Body of pancreas (tissue), 4 donors: ENCODE data around the gene GNAS-AS1. TPM values are rescaled to one million over a fixed set of nuclear protein-coding genes. Genes with fewer than 3 reads are reported as not detected.

Experiments used
- ATAC-seq: fragments of 150-250 bp; one replicate; pipeline ENCODE4 v1.9.1; 2016
- DNase-seq, 4 donors: peaks; one replicate each; pipeline ENCODE4 v3.0.0-alpha.2; 2019
- H3K27ac ChIP-seq, 4 donors: fragments of 200-600 bp; sonication (generic); 1 replicate in 3 of 4; 2 replicates in 1 of 4; pipeline versions ENCODE4 v1.5.1 to v1.6.1; 2016 to 2019; ENCODE audit warnings: mild to moderate bottlenecking in 1 of 4, mixed read lengths in 1 of 4, moderate library complexity in 1 of 4
- H3K27me3 ChIP-seq, 2 donors: fragments of 200-600 bp; sonication (generic); one replicate each; pipeline ENCODE4 v1.6.0; 2016; ENCODE audit warnings: mild to moderate bottlenecking in 1 of 2
- H3K36me3 ChIP-seq, 2 donors: fragments of 200-600 bp; sonication (generic); replicated peaks in 1 of 2; 2 replicates each; pipeline ENCODE4 v1.5.1; 2016; ENCODE audit warnings: low read depth in 2 of 2; ENCODE audit not compliant: insufficient read depth in 1 of 2
- H3K4me1 ChIP-seq: fragments of 200-600 bp; sonication (generic); one replicate; pipeline ENCODE4 v1.6.0; 2016
- H3K4me3 ChIP-seq, 2 donors: fragments of 200-600 bp; sonication (generic); 1 replicate in 1 of 2; 2 replicates in 1 of 2; pipeline ENCODE4 v1.5.1; 2016 to 2019
- H3K9me3 ChIP-seq, 3 donors: fragments of 200-600 bp; sonication (generic); 1 replicate in 2 of 3; 2 replicates in 1 of 3; pipeline ENCODE4 v1.5.1; 2016
- POLR2A ChIP-seq, 3 donors: fragments of 450-650 bp; IDR thresholded peaks; one replicate each; pipeline ENCODE4 v1.6.1; 2016; ENCODE audit warnings: antibody characterized with exemption in 3 of 3, mild to moderate bottlenecking in 2 of 3
- WGBS, 2 donors: methylation state at CpG; one replicate each; pipeline ENCODE4 v1.1.5; 2017; 5-methylcytosine and 5-hydroxymethylcytosine counted together
- intact Hi-C: fragments of 100-400 bp; cut with DNase I; formaldehyde crosslinking; loops from one replicate; pipeline ENCODE4 v1.15.1; 2023
- total RNA-seq, 2 donors: library from RNA; depleted of rRNA; stranded (reverse); fragments of >200 nt; gene quantifications; one replicate each; pipeline ENCODE4 v1.1.0, GENCODE V29; 2016
- TF ChIP-seq, protein P1 (sequence below), 7 experiments: fragments of 450-650 bp in 4 of 7; fragments of 200-600 bp in 3 of 7; sonication (generic) in 3 of 7; IDR thresholded peaks; one replicate each; pipeline ENCODE4 v1.5.1; 2016 to 2019; ENCODE audit warnings: antibody characterized with exemption in 7 of 7

The GNAS-AS1 gene
- total RNA-seq, 2 donors from 2014 or later: 1.0 to 3.0 TPM

DNA sequence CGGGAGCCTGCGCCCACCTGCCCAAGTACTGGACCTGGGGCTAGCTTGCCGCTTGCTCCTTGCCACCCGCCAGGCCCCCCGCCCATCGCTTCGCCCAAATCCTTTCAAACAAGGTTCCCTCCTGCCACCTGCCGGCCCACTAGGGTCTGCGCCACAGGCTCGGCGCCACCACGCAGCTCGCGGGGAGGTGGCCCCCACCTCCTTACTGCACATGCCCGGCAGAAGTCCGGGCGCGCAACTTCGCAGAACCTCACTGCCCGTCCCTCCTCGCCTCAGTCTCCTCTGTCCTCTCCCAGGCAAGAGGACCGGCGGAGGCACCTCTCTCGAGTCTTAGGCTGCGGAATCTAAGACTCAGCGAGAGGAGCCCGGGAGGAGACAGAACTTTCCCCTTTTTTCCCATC lies 11.2 kb downstream of the GNAS-AS1 start:
- no peaks in the 10 kb centered on the region for H3K9me3 ChIP-seq
- no peaks in the 10 kb centered on the region for H3K27me3 ChIP-seq
- H3K4me1 ChIP-seq: peaks cover 8% of the 10 kb centered on the region
- no peak overlapping the region for H3K4me3 ChIP-seq
- peak in 3 of 4 donors; percentile 33 to 46 (median 37) for DNase-seq
- no peaks in the 10 kb centered on the region for H3K36me3 ChIP-seq
- intact Hi-C loops: no loop called here
- 38 to 58% methylated on average over 24 to 27 of the region's 27 CpGs for WGBS, 2 donors
- H3K27ac ChIP-seq: no peak overlapping the region
- TF ChIP-seq, protein P1, sequence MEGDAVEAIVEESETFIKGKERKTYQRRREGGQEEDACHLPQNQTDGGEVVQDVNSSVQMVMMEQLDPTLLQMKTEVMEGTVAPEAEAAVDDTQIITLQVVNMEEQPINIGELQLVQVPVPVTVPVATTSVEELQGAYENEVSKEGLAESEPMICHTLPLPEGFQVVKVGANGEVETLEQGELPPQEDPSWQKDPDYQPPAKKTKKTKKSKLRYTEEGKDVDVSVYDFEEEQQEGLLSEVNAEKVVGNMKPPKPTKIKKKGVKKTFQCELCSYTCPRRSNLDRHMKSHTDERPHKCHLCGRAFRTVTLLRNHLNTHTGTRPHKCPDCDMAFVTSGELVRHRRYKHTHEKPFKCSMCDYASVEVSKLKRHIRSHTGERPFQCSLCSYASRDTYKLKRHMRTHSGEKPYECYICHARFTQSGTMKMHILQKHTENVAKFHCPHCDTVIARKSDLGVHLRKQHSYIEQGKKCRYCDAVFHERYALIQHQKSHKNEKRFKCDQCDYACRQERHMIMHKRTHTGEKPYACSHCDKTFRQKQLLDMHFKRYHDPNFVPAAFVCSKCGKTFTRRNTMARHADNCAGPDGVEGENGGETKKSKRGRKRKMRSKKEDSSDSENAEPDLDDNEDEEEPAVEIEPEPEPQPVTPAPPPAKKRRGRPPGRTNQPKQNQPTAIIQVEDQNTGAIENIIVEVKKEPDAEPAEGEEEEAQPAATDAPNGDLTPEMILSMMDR (IDR thresholded peaks at IDR 0.05): peak; percentile 14 to 33 (median 29)
- no peak for TF ChIP-seq POLR2A (IDR thresholded peaks at IDR 0.05)
- ATAC-seq: peak; percentile 47

DNA sequence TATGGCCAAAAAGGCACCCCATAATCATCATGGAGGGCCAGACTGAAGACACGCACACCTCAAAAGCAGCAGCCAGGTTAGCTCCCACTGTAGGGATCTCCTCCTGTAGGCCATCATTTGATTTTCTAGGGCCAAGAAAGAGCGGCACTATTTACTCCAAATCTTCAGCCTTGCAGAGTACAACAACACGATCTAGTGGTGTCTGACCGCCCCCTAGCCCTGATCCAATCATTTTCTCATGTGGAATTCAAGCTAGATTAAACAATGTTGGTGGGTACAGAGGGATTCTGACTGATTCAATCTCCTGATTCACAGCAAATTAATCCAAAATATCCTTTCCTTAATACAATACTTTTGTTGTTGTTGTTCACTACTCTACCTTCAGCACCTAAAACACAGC lies 12.5 kb downstream of the GNAS-AS1 start:
- TF ChIP-seq POLR2A (IDR thresholded peaks at IDR 0.05): no peak
- TF ChIP-seq, protein P1 (IDR thresholded peaks at IDR 0.05): no peak
- ATAC-seq (no peak), DNase-seq (no peak)
- Histone ChIP-seq H3K36me3 (no peaks in the 10 kb centered on the region), H3K9me3 (no peaks in the 10 kb centered on the region), H3K27me3 (no peaks in the 10 kb centered on the region), H3K27ac (no peak overlapping the region), H3K4me3 (no peak overlapping the region), H3K4me1 (peaks cover 8% of the 10 kb centered on the region)
- 52 to 64% methylated on average over 4 of the region's 4 CpGs for WGBS, 2 donors
- intact Hi-C loops: no loop called here

DNA sequence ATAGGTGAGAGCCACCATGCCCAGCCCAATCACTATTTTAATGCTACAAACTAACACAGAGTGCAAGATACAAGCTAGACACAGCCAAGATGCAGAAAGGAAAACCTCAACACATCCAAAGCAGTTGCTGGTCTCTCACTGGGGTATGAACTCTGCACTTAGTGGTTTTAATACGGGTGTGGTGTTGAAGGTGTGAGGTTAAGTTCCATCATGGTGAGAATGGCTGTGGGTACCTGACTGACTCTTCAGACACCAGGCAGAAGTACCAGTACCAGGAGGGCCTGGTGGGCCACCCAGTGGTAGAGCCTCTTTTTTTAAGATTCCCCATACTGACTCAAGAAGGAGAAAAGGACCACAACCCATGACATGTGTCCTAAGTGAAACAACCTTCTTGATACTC lies 13.0 kb downstream of the GNAS-AS1 start:
- intact Hi-C loops: no loop called here

DNA sequence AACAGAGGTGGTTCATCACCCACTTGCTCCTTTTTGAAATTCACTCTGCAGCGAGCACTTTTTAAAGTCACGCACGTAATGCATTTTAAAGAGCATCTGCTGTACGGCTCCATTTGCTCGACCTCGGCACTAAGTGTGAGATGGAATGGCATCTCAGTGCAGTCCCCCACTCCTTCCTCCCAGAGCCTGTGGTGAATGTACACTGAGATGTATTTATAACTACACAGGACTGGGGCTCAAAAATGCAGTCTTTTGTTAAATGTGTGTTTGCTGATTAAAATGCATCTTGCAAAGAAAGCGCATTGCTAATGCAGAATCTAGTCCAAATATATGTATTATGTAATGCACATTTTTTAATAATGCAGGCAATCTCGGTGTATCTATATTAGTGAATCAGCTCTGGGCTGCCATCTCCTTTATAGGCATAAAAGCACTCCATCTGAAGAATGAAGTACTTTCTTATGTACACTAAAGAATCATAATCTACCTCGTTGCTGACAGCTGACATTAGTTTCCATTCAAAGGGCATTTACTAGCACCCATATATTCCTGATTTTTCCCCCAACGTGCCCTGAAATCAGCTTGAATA lies 14.0 kb downstream of the GNAS-AS1 start:
- no peaks in the 10 kb centered on the region for H3K27me3 ChIP-seq
- DNase-seq (no peak), ATAC-seq (no peak)
- intact Hi-C loops: no loop called here
- no peak overlapping the region for H3K27ac ChIP-seq
- no peaks in the 10 kb centered on the region for H3K9me3 ChIP-seq
- no peaks in the 10 kb centered on the region for H3K36me3 ChIP-seq
- no peak overlapping the region for H3K4me3 ChIP-seq
- TF ChIP-seq, protein P1 (IDR thresholded peaks at IDR 0.05): no peak
- TF ChIP-seq POLR2A (IDR thresholded peaks at IDR 0.05): no peak
- 66 to 86% methylated on average over 10 of the region's 10 CpGs for WGBS, 2 donors
- H3K4me1 ChIP-seq: peaks cover 8% of the 10 kb centered on the region

More for the DNA sequence above, 13.0 kb downstream of the GNAS-AS1 start:
- Histone ChIP-seq H3K27ac (no peak overlapping the region), H3K9me3 (no peaks in the 10 kb centered on the region), H3K4me1 (peaks cover 8% of the 10 kb centered on the region), H3K36me3 (no peaks in the 10 kb centered on the region), H3K27me3 (no peaks in the 10 kb centered on the region), H3K4me3 (no peak overlapping the region)
- DNase-seq (no peak), ATAC-seq (no peak)
- WGBS, 2 donors: 73 to 88% methylated on average over 1 of the region's 1 CpG
- TF ChIP-seq, protein P1 (IDR thresholded peaks at IDR 0.05): no peak
- no peak for TF ChIP-seq POLR2A (IDR thresholded peaks at IDR 0.05)

DNA sequence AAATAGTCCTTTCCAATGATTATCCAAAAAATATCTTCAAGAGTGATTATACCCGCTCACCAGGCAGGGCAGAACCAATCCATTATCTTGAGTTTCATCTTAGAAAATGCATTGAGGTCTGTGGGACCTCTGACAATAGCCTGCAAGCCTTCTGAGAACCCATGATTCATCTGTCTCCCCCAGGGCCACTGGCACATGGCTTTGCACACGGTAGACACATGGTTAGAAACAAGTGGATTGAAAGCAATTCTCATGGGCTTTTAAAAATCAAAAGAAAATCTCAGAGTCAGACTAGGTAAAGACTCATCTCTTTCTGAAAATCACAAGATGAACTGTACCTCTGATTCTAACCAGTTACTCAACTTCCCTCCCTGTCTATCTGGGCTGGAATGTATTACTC lies 15.5 kb downstream of the GNAS-AS1 start:
- DNase-seq (no peak), ATAC-seq (no peak)
- Histone ChIP-seq H3K27me3 (no peaks in the 10 kb centered on the region), H3K4me3 (no peak overlapping the region), H3K27ac (no peak overlapping the region), H3K9me3 (no peaks in the 10 kb centered on the region), H3K4me1 (peaks cover 8% of the 10 kb centered on the region), H3K36me3 (no peaks in the 10 kb centered on the region)
- intact Hi-C loops: no loop called here
- WGBS, 2 donors: 71 to 75% methylated on average over 2 of the region's 2 CpGs
- TF ChIP-seq POLR2A (IDR thresholded peaks at IDR 0.05): no peak
- TF ChIP-seq, protein P1 (IDR thresholded peaks at IDR 0.05): no peak
